GM21528 (cell line): ENCODE results near the gene CDS2.
A peak's percentile ranks its signal among the peaks of the same experiment; 100 is the strongest.

ENCODE experiments used
- ATAC-seq: cut with Tn5 transposase; IDR thresholded peaks from one replicate; pipeline ENCODE4 v1.9.1; 2021; ENCODE audit warnings: mild to moderate bottlenecking, moderate library complexity; ENCODE audit not compliant: unreplicated experiment, low FRiP score

Gene CDS2

GRCh38 chr20:5118220-5119142 is 8.3 kb upstream of the CDS2 start:
- ATAC-seq = no peak

- ATAC-seq = no peak
Measured at GRCh38 chr20:5119143-5119434, 7.7 kb upstream of the CDS2 start.

- peak; percentile 94 for ATAC-seq
Measured at GRCh38 chr20:5119435-5120184, 7.2 kb upstream of the CDS2 start, which contains the start of gene PCNA. Gene PCNA (minus strand): TSS chr20:5119958. CDS start chr20:5119798, 160 bp downstream.

- no peak for ATAC-seq
Measured at GRCh38 chr20:5120185-5120476, 6.7 kb upstream of the CDS2 start.

- no peak for ATAC-seq
Measured at GRCh38 chr20:5122873-5123260, 3.9 kb upstream of the CDS2 start.

GRCh38 chr20:5127204-5127858 is 523 bp downstream of the CDS2 start:
- peak; percentile 38 for ATAC-seq

GRCh38 chr20:5127859-5128424 is 1.1 kb downstream of the CDS2 start:
- no peak for ATAC-seq

- ATAC-seq = no peak
Measured at GRCh38 chr20:5128886-5129285, 2.1 kb downstream of the CDS2 start.

GRCh38 chr20:5131502-5131901 is 4.7 kb downstream of the CDS2 start:
- ATAC-seq = no peak

GRCh38 chr20:5133998-5134397 is 7.2 kb downstream of the CDS2 start:
- ATAC-seq = no peak

GRCh38 chr20:5135363-5136012 is 8.7 kb downstream of the CDS2 start:
- ATAC-seq = no peak

- no peak for ATAC-seq
Measured at GRCh38 chr20:5136096-5136495, 9.3 kb downstream of the CDS2 start.

- no peak for ATAC-seq
Measured at GRCh38 chr20:5140195-5140594, 13.4 kb downstream of the CDS2 start.

- ATAC-seq = no peak
Measured at GRCh38 chr20:5141615-5142014, 14.8 kb downstream of the CDS2 start.

- no peak for ATAC-seq
Measured at GRCh38 chr20:5143851-5144250, 17.0 kb downstream of the CDS2 start.

- no peak for ATAC-seq
Measured at GRCh38 chr20:5145365-5146098, 18.7 kb downstream of the CDS2 start.

- no peak for ATAC-seq
Measured at GRCh38 chr20:5146099-5146668, 19.4 kb downstream of the CDS2 start.

- ATAC-seq = no peak
Measured at GRCh38 chr20:5146871-5147592, 20.2 kb downstream of the CDS2 start.

- ATAC-seq = no peak
Measured at GRCh38 chr20:5148581-5148980, 21.8 kb downstream of the CDS2 start.
